Measurements from ENCODE around the gene HDAC4. TPM values are rescaled to one million over a fixed set of nuclear protein-coding genes. Genes with fewer than 3 reads are reported as not detected.

Gene HDAC4
- total RNA-seq, 4 donors from 2014 or later = 24.8 to 82.9 (median 41.3) TPM

- TF ChIP-seq CTCF (IDR thresholded peaks at IDR 0.05; ENCODE audit: low read depth) = no peak
Observed at GRCh38 chr2:239195318-239195871, 205.4 kb downstream of the HDAC4 start.

DNA sequence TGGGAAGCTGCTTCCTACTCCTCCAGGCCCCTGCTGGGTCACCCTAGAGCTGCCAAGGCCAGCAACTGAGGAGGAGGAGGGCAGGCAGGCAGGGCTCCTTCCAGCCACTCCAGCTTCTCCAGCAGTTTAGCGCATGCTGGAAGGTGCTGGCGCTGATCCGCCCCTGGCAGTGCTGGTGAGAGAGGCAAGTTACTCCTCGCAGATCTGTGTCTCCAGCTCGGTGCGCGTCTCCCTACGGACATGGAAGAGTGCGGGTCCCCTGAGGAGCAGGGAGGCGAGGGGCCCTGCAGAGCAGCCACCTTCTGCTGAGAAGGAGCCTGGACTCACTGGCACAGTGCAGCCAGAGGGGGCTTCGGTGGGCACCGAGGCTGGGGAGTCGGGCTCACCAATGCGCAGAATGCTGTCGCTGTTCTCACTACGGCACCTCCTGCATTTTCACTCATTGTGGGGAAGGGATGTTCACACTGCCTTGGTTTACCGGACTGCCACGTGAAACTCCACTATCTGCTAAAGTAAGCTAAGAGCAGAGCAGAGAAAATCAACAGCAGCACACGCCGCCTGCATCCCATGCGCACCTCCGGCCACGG is 206.0 kb downstream of the HDAC4 start:
- TF ChIP-seq CTCF (IDR thresholded peaks at IDR 0.05; ENCODE audit: low read depth) = no peak

DNA sequence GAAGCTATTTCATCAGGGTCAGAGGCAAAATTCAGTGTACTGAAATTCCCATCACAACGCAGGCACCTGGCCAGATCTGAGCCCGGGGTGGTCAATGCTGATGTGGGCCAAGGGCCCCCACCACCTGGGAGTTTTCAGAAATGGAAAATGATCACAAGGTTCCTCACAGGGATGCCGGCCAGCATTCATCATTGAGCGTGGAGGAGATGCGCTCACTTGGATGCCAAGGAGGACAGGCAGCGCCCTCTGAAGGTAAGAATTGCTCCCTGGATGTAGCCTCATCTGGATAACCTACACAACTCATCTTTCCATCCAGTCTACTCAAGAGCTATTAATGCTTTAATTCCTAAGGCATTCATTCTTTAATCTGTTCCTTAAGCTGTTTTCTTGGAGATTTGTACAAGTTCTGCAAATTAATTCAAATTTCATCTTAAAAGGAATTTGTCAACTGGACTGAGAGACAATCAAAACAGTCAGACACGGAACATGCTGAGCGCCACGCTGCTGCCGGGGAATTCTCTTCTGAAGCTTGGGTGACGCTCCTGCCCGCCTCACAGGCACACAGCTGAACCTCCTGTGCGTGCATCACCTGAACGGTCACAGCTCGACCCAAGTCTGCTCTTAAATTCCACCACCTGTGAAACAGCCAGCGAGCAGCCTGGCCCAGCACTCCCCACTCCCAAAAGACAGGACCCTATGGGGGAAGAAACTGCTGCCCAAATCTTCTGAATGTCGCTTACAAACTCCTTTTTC is 206.7 kb downstream of the HDAC4 start:
- TF ChIP-seq CTCF (IDR thresholded peaks at IDR 0.05; ENCODE audit: low read depth) = no peak

DNA sequence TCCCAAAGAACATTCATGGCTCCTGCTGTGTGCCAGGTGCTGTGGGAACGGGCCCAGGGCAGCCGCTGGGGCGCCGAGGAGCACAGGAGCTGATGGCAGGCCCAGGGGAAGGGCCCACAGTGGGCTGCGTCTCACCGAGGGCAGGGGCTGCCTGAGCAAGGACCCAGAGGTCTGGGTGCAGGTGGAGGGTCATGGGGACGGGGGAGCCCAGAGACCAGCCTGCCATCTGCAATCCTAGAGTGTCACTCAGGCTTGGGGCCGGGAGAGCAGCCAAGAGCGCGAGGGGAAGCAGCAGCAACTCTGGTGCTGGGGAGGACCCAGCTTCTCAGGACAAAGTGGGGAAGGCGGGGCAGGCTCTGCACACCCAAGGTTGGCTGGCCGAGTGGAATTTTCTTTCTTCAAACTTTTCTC is 207.4 kb downstream of the HDAC4 start:
- no peak for TF ChIP-seq CTCF (IDR thresholded peaks at IDR 0.05; ENCODE audit: low read depth)

DNA sequence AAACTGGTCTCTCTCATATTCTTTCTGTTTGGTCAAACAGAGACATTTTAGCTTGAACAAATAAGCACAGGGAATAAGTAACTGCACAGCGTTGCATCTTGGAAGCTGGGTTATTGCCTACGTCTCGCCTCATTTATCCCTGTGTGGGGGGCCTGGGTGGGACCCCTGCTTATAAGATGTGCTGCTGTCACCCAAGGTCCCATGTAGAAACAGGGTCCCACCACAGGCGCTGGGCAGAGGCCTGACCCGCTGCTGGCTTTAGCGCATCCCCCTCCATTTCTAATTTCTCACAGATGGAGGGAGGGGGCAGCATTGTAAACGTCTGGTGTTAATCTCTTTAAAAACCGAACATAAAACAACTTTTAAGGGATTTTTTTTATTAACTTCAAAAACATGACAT is 207.8 kb downstream of the HDAC4 start:
- TF ChIP-seq CTCF (IDR thresholded peaks at IDR 0.05; ENCODE audit: low read depth) = no peak

- no peak for TF ChIP-seq CTCF (IDR thresholded peaks at IDR 0.05; ENCODE audit: low read depth)
Observed at GRCh38 chr2:239192456-239192855, 208.4 kb downstream of the HDAC4 start.

Measured in subcutaneous adipose tissue (tissue), 4 donors.